SKM-1 (cell line): ENCODE data around the gene KCNJ5.

Source experiments
- DNase-seq: peaks from one replicate; lab custom pipeline; 2025; ENCODE audit not compliant: unreplicated experiment; lab: John Stamatoyannopoulos, UW

Gene KCNJ5

GRCh38 chr11:128890543-128891368, at the start of gene KCNJ5:
KCNJ5 (plus strand) TSS chr11:128891356; CDS start chr11:128911274, 19,918 bp downstream.
- no peak for DNase-seq

- DNase-seq: no peak
These were observed 49.6 kb upstream of the KCNJ5 start for GRCh38 chr11:128841461-128842072.

DNA sequence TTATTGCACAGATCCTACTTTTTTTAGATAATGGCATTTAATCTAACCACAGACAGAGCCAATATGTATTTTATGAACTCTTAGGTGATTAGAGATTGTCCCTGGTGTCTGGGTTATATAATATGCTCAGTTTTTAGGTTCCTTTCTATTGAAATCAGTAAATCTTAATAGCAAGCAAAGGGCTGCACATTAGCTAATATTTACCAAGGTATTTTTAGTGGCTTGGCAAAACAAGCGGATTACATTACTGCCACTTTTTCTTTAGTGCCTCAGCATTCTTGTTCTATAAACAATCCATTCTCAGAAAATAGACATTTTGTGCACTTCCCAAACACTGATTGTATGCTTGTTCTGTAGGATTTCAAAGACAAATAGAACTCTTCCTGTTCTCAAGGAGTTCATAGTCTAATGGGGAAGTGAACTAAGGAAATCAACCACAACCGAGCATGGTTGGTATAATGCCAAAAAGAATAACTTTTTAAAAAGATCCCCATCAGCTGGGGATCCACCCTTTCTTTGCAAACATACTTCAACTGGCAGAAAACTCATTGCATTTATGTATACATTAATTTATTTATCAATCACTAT, 47.9 kb upstream of the KCNJ5 start:
- DNase-seq: no peak

DNA sequence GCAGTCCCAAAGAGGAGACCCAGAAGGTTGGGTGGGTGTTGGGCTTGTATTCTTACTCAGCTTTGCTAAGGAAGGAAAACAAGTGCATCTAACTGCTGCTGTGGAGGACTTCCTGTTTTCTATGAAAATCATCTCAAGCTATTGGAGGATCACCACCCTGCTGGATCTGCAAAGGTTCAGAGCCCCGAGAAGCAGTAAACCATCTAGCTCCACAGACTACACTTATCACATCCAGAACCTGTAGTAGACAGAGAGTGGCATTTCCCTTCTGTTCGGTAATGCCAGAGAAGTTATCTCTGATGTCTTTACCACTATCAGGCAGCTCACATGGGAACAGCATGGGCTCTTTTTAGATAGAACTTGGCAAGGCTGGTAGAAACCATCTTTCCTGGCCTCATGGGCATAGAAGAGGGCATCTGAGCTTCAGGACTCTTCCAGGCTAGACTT, 45.8 kb upstream of the KCNJ5 start:
- DNase-seq: no peak

DNA sequence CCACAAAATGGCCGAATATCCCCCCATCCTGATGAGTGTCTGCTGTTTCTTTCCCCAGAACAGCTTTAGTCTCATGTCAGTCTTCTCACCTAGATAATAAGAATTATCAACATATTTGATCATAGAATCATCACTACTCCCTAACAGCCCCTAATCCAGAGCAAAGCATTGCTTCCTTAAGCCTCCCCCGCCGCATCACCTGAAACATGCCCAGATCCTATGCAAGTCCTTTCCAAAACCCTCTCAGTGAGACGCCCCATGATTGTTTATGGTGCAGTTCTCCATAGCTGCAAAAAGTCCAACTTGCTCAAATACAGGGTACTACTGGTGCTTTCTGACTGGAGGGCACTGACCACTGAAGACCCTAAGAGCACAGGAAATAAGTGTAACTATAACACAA, 44.2 kb upstream of the KCNJ5 start:
- no peak for DNase-seq

DNA sequence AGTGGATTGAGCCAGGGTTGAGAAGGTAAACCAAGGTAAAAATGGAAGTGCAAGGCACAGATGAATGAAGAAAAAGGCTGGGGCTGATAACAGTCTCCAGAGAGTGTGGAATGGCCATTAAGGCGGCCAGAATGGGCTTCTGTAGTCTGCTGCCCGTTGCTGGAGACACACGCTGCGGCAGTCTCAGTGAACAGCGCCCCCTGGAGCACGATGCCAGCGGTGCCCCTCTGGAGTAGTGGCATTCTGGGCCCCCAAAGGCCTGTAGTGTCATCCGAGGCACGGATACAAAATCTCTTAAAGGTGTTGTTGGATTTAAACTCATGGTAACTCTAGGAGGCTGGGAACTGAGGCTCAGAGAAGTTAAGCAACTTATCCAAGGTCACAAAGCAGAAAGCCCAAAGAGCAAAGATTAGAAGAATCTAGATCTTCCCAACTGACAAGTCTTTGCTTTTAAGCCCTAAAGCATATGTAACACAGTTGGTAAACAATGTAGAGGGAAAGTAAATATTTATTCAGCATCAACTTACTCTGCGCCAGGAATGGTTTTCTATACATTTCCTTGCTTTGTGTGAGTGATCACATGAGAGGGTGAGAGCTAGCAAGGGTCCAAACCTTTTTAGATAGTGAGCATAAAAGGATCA, 42.2 kb upstream of the KCNJ5 start:
- peak; percentile 24 for DNase-seq

DNA sequence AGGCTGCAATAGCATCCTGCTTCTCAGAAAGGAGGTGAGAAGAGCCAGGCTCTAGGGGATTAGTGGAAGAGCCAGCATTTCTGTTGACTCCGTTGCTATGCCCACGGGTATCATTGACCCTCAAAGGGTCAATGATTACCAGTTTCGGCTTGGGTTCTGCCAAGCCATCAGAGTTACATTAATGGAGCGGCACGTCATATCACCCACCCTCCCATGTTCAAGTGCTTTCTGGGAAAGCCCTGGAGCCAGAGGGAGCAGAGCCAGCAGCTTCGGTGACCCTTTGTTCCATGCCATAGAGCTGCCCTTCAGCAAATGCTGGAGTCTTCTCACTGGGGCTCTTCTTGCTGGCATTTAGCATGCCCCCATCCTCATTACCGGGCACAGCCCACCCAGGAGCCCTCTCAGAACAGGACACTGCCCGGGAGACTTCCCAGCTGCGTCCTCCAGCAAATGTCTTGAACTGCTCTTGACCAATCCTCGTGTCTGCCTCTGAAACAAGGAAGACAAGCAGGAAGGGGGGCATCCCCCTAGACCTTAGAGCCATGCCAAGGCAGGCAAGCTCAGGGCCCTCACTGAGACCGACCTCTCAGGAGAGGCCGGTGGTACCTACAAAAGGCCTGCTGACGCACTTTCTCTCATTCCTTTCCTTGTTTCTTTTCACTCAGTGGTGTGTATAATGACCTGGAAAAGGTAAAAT, 38.7 kb upstream of the KCNJ5 start:
- no peak for DNase-seq

- DNase-seq: no peak
These were observed 37.6 kb upstream of the KCNJ5 start for GRCh38 chr11:128853559-128853958.

GRCh38 chr11:128854841-128855240, 36.3 kb upstream of the KCNJ5 start:
- no peak for DNase-seq

DNA sequence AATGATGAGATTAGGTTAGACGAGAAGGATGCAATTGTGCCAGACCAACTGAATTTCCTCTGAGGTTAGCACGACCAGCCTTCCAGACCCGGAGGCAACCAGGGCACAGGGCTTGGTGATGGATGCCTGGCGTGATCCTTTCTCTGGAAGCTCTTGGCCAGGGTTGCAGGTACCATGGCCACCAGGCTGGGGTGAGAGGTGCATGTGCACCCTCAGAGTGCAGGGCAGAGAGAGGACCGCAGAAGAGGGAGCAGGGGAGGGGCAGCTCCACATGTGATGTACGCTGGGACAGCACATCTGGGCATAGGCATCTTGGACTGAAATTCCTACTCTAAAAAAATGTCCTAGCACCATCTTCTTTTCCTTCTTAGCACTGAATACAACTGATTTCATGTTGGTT, 34.9 kb upstream of the KCNJ5 start:
- no peak for DNase-seq

- no peak for DNase-seq
These were observed 33.8 kb upstream of the KCNJ5 start for GRCh38 chr11:128857341-128857740.

DNA sequence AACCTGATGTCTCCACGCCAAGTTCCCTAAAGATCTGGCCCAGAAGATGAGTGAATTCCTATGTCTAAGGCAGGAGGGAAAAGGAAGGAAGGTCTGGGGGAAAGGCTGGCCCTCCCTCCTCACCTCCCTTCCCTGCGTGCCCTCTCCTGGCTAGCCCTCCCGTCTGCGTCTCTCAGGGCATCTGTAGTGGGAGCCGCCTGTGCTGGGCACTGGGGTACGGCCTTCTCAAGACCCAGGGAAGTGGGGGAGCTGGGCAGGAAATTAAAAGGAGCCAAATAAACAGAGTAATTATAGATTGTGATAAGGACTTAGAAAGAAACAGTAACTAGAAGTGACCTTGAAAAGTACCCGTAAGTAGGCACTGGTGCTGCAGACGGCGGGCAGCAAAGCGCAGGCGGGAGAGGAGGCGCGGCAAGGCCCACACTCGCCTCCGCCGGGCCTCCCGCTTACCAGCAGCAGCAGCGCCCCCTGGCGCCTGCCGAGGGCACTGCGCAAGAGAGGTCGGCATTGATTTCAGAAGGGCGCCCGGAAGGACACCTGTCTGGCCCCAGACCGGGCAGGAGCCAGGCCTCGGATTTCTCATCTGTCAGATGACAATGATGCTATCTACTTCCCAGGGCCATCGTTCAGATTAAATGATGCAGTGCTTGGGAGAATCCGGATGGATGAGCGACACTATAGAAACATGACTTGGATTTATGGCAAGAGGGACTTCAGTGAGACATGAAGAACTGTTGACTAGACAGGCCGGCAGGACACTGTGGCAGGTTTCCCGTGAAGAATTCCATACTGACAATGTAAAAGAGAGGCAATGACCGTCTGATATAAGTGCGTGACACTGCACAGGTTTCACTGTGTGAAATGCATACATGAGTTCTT, 31.4 kb upstream of the KCNJ5 start:
- DNase-seq: peak; percentile 11

GRCh38 chr11:128860571-128861361, 30.4 kb upstream of the KCNJ5 start:
- DNase-seq: no peak

GRCh38 chr11:128862406-128862805, 28.8 kb upstream of the KCNJ5 start:
- no peak for DNase-seq

GRCh38 chr11:128862908-128863660, 28.1 kb upstream of the KCNJ5 start:
- DNase-seq: no peak

- DNase-seq: no peak
These were observed 25.7 kb upstream of the KCNJ5 start for GRCh38 chr11:128865490-128865889.

GRCh38 chr11:128867277-128867676, 23.9 kb upstream of the KCNJ5 start, which contains the start of gene KCNJ1:
KCNJ1 (minus strand) TSS chr11:128867296; CDS start chr11:128840243, 27,053 bp downstream.
- no peak for DNase-seq
